Lower leg skin (tissue), 4 donors: ENCODE data around the gene CEP112. TPM values are rescaled to one million over a fixed set of nuclear protein-coding genes. Genes with fewer than 3 reads are reported as not detected.

ENCODE experiments used
- DNase-seq, 2 donors: peaks; one replicate each; pipeline ENCODE4 v3.0.0-alpha.2; 2019; ENCODE audit warnings: low spot score in 2 of 2
- H3K4me3 ChIP-seq: fragments of 200-600 bp; sonication (generic); 2 replicates; pipeline ENCODE4 v1.5.1; 2017; ENCODE audit warnings: mild to moderate bottlenecking, low read depth; ENCODE audit not compliant: poor library complexity, severe bottlenecking
- POLR2A ChIP-seq, 2 donors: fragments of 450-650 bp; IDR thresholded peaks; one replicate each; pipeline ENCODE4 v1.6.1; 2016 to 2017; ENCODE audit warnings: antibody characterized with exemption in 2 of 2, mild to moderate bottlenecking in 1 of 2, moderate library complexity in 1 of 2
- WGBS, 2 donors: methylation state at CpG; one replicate each; pipeline ENCODE4 v1.1.5; 2018; 5-methylcytosine and 5-hydroxymethylcytosine counted together
- intact Hi-C: fragments of 100-400 bp; cut with DNase I; formaldehyde crosslinking; loops from one replicate; pipeline ENCODE4 v1.15.0; 2023; ENCODE audit warnings: low total_unique reads
- total RNA-seq, 4 donors: library from RNA; depleted of rRNA; stranded (reverse); fragments of >200 nt; gene quantifications; one replicate each; pipeline ENCODE4 v1.1.0, GENCODE V29; 2016
- TF ChIP-seq, protein P1 (sequence below), 3 donors: fragments of 450-650 bp; IDR thresholded peaks; one replicate each; pipeline ENCODE4 v1.5.1; 2016; ENCODE audit warnings: antibody characterized with exemption in 3 of 3, mild to moderate bottlenecking in 3 of 3, moderate library complexity in 2 of 3

Gene CEP112
- total RNA-seq, 4 donors from 2014 or later = 1.6 to 7.6 (median 3.6) TPM

GRCh38 chr17:66227212-66228045, 35.5 kb upstream of the CEP112 start:
- DNase-seq = no peak
- H3K4me3 ChIP-seq = no peak overlapping the region
- WGBS, 2 donors = 90 to 93% methylated on average over 4 of the region's 4 CpGs
- TF ChIP-seq, protein P1, sequence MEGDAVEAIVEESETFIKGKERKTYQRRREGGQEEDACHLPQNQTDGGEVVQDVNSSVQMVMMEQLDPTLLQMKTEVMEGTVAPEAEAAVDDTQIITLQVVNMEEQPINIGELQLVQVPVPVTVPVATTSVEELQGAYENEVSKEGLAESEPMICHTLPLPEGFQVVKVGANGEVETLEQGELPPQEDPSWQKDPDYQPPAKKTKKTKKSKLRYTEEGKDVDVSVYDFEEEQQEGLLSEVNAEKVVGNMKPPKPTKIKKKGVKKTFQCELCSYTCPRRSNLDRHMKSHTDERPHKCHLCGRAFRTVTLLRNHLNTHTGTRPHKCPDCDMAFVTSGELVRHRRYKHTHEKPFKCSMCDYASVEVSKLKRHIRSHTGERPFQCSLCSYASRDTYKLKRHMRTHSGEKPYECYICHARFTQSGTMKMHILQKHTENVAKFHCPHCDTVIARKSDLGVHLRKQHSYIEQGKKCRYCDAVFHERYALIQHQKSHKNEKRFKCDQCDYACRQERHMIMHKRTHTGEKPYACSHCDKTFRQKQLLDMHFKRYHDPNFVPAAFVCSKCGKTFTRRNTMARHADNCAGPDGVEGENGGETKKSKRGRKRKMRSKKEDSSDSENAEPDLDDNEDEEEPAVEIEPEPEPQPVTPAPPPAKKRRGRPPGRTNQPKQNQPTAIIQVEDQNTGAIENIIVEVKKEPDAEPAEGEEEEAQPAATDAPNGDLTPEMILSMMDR (IDR thresholded peaks at IDR 0.05) = no peak
- no peak for TF ChIP-seq POLR2A (IDR thresholded peaks at IDR 0.05)
- intact Hi-C loops = no loop called here

DNA sequence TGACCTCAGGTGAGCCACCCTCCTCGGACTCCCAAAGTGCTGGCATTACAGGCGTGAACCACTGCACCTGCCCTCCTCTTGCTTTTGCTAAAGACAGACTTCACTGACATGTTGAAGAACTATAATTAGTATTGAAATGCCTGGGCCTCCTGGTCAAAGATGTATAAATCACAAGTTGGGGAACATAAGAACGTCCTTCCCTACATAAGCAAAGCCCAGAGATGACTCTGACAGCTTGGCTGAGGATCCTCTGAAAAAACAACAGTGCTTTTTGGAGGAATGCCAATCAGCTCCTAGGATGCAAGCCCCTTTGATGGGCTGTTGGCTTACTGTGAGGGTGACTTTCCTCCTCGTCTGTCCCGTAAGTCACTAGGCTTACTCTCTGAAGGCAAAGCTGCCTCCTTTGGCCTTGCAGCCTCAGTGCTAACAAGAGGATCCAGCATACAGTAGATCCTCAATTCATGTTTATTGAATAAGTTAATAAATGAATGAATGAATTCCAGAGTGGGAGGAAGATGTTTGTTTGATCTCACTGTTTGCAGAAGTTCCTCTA, 30.9 kb upstream of the CEP112 start:
- TF ChIP-seq POLR2A (IDR thresholded peaks at IDR 0.05) = no peak
- TF ChIP-seq, protein P1 (IDR thresholded peaks at IDR 0.05) = no peak
- 84 to 85% methylated on average over 5 of the region's 5 CpGs for WGBS, 2 donors
- intact Hi-C loops = no loop called here

DNA sequence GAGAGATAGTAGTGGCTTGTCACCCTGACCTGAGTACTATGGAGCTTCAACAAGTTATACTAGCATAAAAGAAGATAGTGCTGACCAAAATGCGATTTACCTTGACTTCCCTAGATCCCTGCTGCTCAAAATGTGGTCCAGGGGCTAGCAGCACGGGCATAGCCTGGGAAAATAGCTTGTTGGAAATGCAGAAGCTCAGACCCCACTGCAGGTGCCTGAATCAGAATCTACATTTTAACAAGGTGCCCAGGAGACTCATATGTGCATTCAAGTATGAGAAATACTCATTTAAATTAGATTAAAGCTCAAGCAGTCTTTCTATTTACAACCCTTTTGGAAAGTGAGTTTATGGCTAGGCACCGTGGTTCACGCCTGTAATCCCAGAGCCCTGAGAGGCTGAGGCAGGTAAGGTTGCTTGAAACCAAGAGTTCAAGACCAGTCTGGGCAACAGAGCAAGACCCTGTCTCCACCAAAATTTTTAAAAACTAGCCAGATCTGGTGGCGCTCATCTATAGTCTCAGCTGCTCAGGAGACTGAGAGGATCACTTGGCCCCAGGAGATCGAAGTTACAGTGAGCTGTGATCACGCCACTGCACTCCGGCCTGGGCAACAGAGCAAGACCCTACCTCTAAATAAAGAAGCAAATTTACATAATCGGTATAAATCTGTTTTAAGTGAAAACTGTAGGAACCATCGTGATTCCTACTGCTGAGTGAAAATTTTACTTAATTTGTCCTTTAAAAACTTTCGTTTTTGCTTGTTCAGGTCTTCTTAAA, 30.0 kb upstream of the CEP112 start:
- TF ChIP-seq, protein P1 (IDR thresholded peaks at IDR 0.05) = no peak
- TF ChIP-seq POLR2A (IDR thresholded peaks at IDR 0.05) = no peak
- intact Hi-C loops = no loop called here
- H3K4me3 ChIP-seq = no peak overlapping the region
- 82 to 90% methylated on average over 11 of the region's 11 CpGs for WGBS, 2 donors
- DNase-seq = no peak

More for the DNA sequence above, 30.9 kb upstream of the CEP112 start:
- H3K4me3 ChIP-seq = no peak overlapping the region
- DNase-seq = no peak

DNA sequence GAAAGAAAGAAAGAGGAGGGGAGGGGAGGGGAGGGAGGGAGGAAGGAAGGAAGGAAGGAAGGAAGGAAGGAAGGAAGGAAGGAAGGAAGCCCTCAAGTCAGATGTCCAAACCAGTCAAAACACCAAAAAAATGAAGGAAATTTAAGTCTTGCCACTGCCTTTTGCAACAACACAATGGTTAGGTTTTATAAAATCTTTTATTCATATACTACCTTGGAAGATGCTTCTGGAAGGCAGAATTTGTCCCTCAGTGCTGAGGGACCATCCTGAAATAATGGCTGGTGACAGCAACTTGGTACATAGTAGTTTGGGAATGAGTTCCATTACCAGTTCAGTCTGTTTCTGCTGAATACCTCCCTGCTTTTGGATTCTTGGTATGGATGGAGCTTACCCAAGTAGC, 29.4 kb upstream of the CEP112 start:
- DNase-seq = no peak
- intact Hi-C loops = no loop called here
- TF ChIP-seq POLR2A (IDR thresholded peaks at IDR 0.05) = no peak
- TF ChIP-seq, protein P1 (IDR thresholded peaks at IDR 0.05) = no peak
- H3K4me3 ChIP-seq = no peak overlapping the region

DNA sequence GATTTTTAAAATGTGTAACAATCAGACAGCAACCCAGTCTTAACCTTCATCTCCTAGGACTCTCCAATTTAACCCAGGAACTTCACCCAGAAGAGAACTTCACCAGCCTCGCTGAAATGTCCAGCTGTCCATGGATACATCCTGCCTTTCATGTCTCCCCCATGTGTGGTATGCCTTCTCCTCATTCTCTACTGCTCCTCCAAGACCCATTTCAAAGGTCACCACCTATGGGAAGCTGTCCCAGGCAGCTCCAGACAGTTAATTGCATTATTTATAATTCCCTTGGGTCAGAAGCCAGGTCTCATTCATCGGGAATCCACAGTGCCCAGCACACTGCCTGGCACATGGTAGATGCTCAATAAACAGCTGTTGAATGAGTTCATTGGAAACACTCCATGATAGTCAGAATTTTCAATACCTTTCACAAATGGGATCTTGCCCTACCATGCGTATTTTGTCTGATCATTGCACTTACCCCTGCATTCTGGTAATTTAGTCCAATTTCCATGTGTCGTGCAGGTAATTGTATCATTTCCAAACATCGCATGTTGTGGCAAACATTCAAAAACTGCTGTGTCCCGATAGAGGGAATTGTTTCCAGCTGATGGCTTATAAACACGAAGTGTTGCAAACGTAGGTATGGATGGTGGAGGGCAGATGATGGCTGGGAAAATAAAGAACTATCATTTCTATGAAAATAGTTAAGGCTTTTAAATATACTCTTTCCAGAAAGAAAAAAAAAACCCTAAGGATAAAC, 28.3 kb upstream of the CEP112 start:
- no peak for TF ChIP-seq POLR2A (IDR thresholded peaks at IDR 0.05)
- TF ChIP-seq, protein P1 (IDR thresholded peaks at IDR 0.05) = no peak
- no peak for DNase-seq
- WGBS, 2 donors = 66 to 76% methylated on average over 8 of the region's 8 CpGs
- intact Hi-C loops = no loop called here
- H3K4me3 ChIP-seq = no peak overlapping the region
